ENCODE results near the gene LGALS3.

Gene LGALS3

DNA sequence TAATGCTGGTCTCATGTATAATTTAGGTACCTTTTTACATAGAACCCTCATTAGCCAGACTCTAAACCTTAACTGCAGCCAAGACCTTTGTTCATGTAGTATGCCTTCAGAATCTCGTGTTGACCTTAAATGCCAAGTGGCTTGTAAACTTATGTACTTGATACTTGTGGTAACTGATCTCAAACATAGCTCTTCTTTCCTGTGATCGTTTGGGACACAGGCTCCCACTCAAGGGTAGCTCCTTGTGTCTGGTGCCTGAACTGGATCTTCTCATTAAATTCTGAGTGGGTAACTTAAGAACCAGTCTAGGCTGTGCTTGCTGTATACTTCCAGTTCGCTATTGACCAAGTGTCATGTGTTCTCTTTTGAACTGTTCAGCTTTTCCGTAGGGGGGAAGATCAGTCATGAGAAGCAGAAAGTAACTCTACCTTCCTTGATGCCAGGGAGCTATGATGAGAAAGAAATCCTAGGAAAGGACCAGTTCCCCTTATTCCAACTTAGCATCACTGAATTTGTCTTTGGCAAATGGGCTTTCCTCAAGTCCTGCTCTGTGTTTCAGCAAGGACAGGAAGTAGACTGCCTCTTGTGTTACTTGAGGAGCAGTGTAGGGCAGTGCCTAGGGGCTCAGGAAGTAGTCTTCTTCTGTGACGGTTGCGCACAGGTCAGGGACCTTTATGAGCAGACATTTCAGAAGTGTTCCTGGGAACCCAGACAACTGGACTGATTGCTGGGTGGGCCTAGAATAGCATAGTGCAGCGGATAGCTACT lies 2.5 kb downstream of the LGALS3 start:
- DNase-seq (ENCODE audit: low spot score) = peak; percentile 49

DNA sequence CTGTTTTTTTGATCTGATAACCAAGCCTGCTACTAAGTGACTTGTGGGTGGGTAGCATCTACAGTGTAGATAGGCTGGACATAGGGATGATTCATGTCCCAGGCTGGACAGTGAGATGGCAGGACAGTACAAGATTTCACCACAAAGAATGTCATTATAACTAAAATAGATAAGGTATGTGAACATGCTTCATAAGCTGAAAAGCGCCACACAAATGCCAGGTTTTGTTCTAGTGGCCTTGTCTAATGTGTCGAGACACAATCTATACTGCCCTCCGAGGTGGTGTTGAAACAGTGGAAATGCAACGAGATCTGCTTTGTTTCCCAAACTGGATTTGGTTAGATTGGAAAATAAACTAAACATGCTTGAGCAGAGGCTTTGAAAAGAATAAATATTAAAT lies 4.4 kb downstream of the LGALS3 start:
- DNase-seq (ENCODE audit: low spot score) = peak; percentile 45

GRCh38 chr14:55136241-55136640 lies 7.2 kb downstream of the LGALS3 start:
- DNase-seq (ENCODE audit: low spot score) = no peak

DNA sequence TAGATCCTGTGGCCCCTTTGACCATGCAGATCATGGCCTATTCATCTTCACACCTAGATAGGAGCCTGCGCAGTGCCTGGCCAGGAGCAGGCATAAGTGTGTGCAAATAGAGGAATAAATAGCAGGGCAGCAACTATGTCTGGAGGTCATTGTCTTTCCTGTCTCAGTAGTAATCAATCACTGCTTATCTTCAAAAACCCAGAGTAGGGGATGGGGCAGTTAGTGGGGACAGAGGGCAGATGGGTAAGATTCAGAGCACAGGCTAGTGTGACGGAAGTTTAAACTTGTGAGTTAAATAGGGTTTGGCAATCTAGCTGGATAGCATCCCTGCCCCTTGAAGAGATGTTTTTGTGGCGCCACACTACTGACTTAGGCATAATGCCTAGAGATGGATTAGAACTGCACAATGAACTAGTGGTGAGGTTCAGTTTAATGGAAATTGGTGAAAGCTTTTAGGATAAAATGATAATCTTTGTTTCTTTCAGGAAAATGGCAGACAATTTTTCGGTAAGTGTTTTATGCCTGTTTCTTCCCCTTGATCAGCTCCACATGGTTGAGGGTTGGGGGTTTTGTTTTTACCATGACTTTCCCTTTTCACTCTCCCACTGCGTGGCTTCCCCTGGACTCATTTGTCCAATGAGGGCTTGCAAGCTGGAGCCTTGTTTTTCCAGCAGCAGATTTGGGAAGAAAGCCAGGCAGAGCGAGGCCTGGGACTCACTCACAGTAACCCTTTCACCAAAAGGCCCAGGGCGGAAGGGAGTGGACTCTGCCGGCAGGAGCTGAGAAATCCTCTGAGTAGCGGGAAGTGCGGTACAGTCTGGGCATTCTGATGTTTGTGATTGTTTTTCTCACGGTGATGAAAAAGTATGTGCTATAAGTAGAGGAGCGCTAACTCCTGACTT lies 8.1 kb downstream of the LGALS3 start:
- no peak for DNase-seq (ENCODE audit: low spot score)

- DNase-seq (ENCODE audit: low spot score) = peak; percentile 46
These were observed 9.0 kb downstream of the LGALS3 start for GRCh38 chr14:55138091-55138490.

- no peak for DNase-seq (ENCODE audit: low spot score)
These were observed 10.1 kb downstream of the LGALS3 start for GRCh38 chr14:55139141-55139540.

DNA sequence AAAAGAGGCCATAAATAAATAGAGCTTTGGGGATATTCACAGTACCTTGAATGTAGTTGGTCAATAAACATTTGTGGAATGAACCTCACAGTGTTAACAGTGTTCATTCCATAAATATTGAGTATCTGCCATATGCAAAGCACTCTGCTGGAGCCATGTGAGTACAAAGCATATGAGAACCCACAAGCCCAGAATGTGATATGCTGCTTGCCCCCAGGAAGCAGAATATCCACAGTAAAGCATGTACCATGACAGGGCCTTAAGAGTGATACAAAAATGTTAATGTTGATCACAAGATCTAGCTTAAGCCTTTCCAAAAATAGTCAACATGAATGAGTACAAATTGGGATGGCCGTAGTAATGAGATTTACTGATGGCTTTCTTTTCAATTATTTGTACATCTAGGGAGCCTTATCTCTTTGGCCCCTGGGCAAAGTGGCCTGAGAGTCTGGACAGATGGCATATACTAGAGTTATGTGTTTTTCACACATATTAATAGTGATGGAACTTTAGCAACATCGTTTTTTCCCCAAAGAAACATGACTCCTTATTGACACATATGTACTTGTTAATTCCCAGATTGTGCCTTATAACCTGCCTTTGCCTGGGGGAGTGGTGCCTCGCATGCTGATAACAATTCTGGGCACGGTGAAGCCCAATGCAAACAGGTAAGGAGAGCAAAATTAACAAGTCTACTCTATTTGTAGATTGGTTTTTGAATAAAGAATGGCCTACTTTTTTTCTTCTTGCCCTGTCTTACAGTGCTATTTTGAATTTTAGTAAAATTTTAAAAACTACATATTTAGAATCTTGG lies 10.9 kb downstream of the LGALS3 start:
- DNase-seq (ENCODE audit: low spot score) = no peak

- DNase-seq (ENCODE audit: low spot score) = no peak
These were observed 12.8 kb downstream of the LGALS3 start for GRCh38 chr14:55141825-55142224.

- no peak for DNase-seq (ENCODE audit: low spot score)
These were observed 13.4 kb downstream of the LGALS3 start for GRCh38 chr14:55142466-55142865.

- no peak for DNase-seq (ENCODE audit: low spot score)
These were observed 17.4 kb downstream of the LGALS3 start for GRCh38 chr14:55146425-55146824.

GRCh38 chr14:55151601-55152000 lies 22.5 kb downstream of the LGALS3 start:
- DNase-seq (ENCODE audit: low spot score) = no peak

GRCh38 chr14:55152052-55152753 lies 23.2 kb downstream of the LGALS3 start:
- no peak for DNase-seq (ENCODE audit: low spot score)

GRCh38 chr14:55153951-55154350 lies 24.9 kb downstream of the LGALS3 start:
- DNase-seq (ENCODE audit: low spot score) = no peak

DNA sequence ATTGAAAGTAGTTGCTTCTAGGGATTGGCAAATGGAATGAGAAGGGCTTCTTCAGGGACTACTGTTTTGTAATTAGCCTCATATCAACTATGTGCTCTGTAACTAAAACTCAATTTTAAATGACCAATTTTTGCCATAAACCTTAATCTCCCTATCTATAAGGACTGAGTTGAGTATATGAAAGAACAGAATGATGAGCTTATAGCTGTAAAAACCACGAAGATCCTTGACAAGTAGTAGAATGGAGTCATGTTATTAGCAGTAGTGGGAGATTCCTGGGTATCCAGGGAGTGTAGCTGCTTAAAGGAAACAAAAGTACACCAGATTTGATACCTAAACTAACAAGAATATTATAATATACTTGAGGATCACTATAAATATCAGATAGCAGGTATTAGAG lies 28.0 kb downstream of the LGALS3 start:
- no peak for DNase-seq (ENCODE audit: low spot score)

GRCh38 chr14:55158412-55158811 lies 29.4 kb downstream of the LGALS3 start:
- DNase-seq (ENCODE audit: low spot score) = no peak

DNA sequence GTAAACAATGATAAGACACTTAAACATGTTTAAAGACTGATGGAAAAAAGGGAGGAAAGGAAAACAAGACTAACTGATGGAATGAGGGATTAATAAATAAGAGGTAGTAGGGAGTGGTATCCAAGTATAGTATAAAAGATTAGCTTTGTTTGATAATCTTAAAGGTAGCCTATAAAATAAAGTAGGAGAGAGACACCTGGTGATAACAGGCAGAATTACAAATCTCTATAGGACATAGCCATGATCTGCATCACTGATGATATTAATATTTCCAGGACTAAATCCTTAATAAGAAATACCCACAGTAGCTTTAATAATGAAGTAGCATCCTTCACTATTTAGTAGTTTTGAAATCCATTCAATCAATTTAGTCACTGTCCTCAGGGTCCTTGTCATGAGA lies 31.9 kb downstream of the LGALS3 start:
- DNase-seq (ENCODE audit: low spot score) = peak; percentile 70

- DNase-seq (ENCODE audit: low spot score) = no peak
These were observed 41.5 kb downstream of the LGALS3 start for GRCh38 chr14:55170526-55170925.

DNA sequence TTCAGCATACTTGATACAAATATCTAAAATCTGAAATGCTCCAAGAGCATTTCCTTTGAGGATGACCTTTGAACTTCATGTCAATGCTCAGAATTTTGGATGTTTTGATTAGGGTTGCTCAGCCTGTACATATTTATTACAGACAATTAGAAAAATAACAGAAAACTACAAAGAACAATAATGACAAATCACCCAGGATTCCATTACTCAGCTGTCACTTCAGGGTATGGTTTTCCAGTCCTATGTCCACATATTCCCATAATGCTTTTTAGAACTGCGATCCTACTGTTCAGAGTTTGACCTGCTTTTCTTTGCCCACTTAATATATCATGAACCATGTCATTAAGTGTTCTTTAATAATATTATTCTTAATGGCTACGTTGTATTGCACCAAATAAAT lies 51.0 kb downstream of the LGALS3 start:
- DNase-seq (ENCODE audit: low spot score) = no peak

DNA sequence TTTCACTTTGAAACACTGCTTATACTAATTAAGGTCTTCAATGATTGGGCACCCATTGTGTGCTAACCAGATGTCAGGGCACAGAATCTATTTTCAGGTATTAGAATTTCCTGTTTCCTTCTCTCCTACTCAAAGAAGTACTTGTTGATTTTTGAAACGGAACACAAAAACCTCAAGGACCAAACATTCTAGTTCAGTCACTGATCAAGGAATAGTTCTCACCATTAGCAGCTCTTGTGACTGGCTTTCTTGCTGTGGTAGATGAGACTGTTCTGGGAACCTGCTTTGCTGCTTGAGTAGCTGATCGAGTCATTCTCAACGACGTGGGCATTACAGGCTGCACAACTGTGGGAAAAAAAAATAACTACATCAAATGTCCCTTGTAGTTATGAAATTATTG lies 51.4 kb downstream of the LGALS3 start:
- no peak for DNase-seq (ENCODE audit: low spot score)

DNA sequence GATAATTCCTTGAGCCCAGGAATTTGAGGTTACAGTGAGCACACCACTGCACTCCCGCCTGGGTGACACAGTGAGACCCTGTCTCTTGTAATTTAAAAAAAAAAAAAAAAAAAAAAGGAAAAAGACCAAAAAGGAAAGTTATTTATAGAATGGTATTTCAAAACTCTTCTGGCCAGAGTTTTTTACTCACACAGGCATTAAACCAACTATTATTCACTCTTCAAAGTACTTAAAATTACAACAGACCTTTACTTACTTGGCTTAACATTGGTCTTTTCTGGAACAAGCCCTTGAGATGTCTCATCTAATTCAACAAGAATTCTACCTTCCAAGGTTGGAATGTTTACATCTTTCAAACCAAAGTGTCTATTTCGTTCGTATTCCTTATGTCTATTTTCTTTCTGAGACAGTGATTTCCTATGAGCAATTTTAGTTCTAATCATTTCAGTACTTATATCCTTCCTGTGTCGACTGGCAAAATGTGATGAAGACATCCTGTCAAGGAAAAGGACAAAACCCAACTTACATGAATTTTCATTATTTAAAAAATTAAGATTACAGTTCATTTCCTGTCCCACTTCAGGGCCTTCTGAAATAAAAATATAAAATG lies 59.7 kb downstream of the LGALS3 start:
- no peak for DNase-seq (ENCODE audit: low spot score)

DNA sequence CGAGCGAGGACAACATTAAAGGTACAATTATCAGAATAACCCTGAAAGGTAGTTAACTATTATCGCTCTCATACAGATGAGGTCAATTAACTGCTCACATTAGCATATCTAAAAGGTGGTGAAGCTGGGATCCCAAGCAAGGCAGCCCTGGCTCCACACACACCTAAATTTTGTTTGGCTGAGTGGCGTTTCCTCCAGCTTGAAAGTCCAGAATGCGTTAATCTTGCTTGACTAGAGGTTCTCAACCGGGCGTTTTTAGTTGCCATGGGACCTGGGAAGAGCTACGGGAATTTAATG lies 61.8 kb downstream of the LGALS3 start:
- peak; percentile 39 for DNase-seq (ENCODE audit: low spot score)
